HL-60/S4 (cell line): ENCODE results near the gene FBP2.
"Not testable (repeated sequence)": the region's sequence is repeated elsewhere in the genome, so short reads cannot be mapped to it uniquely, and the experiment has no call there.

Source experiments
- in situ Hi-C: fragments of 300-500 bp; cut with MboI; formaldehyde crosslinking; loops from 2 replicates; pipeline ENCODE4 v1.14.3; 2022; ENCODE audit warnings: low sequenced_read_pairs

Gene FBP2

DNA sequence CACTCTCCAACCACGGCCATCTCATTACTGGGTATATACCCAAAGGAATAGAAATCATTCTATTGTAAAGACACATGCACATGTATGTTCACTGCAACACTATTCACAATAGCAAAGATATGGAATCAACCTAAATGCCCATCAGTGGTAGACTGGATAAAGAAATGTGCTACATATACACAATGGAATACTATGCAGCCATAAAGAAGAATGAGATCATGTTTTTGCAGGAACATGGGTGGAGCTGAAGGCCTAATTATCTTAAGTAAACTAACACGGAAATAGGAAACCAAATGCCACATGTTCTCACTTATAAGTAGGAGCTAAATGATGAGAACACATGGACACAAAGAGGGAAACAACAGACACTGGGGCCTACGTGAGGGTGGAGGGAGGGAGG lies 29.3 kb downstream of the FBP2 start:
- in situ Hi-C loops: not testable (repeated sequence)

DNA sequence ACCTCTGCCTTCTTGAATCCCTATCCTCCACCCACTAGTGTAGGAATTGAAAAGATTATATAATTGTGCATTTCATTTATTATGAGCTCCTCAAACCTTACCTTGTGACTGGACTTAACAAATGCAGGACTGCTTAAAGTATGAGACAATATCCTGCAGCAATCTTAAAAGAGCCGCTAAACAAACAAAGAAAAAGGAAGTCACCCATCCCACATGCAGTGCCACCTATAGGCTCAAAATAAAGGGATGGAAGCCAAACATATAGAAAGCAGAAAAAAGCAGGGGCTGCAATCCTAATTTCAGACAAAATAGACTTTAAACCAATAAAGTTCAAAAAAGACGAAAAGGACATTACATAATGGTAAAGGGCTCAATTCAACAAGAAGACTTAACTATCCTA lies 30.1 kb downstream of the FBP2 start:
- in situ Hi-C loops: no loop called here

DNA sequence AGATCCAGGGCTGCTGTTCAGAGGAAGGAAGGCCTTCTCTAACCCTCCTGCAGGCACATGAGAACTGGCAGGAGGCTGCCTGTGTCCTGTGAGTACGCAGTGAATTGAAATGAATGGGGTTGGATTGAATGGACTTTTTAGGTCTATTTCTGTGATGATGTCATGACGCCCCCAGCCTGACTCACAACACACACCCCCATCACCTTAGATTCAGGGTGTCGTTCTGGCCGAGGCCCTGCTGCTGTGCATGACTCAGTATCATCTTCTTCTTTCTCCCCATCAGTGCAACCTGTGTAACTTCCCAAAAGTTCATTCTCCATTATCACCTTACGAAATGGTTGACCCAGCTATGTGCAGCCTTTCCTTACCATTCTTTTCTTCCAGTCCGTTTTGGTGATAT lies 33.4 kb downstream of the FBP2 start:
- in situ Hi-C loops: no loop called here

DNA sequence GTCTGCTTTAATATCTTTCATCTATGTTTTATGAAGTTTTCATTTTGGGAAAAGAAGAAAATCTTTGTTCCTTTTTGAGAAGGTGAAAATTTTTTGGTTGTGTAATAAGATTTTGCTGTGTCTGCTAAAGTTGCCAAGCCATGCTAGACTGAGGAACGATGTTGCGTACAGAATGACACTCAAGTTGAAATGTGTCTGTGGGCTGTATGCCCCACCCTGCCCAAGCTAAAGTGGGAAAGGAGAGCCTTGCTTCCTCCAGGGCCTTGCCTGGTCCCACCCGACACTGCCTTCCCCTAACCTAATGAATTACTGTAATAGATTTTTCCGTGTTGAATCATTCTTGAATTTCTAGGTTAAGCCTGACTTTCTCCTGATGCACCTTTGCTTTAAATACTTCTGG lies 36.2 kb downstream of the FBP2 start:
- in situ Hi-C loops: no loop called here

DNA sequence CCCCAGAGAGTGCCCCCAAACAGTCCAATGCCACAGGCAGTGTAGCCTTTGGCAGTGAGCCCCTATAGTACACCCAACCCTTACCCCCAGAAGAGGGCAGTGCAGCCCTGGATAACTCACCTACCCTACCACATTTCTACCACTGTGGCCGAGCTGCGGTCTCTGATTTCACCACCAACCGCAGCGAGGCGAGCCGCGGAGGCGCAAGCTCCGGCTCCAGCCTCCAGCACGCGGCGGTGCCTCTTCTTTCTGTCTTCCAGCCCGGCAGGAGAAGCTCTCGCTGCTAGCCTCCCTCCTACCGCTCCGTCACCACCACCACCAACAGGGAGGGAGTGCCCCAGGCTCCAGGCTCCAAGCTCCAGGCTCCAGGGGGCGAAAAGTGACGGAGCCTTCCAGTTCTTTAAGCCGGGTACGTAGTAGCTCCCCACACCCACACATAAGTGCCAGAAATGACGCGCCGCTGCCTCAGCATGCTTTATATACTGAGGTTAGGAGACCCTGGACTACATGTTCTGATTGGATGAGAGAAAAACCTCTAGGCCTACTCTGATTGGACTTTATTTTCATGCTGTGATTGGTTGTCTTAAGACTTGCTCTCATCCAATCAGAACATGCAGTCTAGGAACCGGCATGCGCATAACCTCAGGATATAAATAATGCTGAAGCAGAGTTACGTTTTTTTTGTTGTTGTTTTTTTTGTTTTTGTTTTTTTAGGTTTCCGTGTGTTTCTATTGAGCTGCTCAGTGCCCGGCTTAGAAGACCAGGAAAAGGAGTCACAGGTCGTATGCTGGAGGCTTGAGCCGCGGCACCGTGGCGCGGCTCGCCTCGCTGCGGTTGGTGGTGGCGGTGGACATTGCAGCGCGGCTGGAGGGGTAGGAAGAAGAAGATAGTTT lies 38.9 kb downstream of the FBP2 start, which contains the start of gene PCAT7:
PCAT7 (plus strand) TSS at position 645 of the 893 bp plus-strand sequence.
- in situ Hi-C loops: no loop called here

DNA sequence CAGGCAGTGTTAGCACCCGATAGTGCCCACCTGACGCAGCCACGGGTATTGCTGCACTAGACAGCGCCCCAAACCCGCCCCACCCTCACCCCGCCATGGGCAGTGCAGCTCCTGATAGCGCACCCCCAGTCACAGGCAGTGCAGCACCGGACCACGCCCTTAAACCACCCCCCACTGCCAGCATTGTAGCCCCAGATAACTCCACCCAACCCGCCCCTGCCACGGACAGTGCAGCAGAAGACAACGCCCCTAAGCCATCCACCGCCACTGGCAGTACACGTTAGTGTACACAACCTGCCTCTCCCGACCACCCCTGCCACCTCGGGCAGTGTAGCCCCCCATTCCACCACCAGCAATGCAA lies 39.6 kb downstream of the FBP2 start:
- in situ Hi-C loops: no loop called here

DNA sequence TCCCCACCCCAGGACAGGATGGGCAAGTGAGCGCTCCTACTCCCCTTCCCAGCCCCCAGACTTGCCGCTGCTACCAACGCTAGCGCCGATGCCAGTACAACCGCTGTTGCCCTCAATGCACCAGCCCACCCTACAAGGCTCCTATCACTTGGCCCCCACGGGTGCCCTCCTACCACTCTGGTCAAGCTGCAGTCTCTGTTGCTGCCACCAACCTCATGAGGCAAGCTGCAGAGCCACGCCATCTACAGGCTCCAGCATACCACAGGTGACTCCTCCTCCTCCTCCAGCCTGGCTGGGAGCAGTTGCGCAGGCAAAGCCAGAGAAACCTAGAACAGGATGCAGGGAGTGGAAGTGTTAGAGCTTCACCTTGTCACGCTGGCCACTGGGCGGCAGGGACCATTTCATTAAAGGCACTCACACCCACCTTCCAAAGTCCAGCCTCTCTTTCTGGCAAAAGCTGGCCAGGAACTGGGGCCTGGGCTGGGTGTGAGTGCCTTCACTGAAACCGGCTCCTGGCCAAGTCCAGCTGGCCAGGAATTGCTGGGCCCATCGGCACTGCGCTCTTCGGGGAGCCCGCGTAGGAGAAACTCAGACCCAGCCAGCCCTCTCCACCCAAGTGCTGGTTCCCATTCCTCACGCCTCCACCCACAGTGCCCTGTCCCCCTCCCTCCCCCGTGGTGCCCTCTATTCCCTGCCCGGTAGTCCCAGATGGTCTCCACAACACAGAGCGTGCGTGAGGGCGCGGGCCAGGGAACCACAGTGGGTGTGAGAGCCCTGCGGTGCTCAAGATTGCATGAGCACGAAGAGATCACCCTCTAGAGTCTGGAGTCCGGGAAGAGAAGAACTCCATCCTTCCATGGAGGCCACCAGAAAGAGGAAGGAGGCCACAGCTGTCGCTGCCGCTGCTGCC lies 40.3 kb downstream of the FBP2 start:
- in situ Hi-C loops: no loop called here

DNA sequence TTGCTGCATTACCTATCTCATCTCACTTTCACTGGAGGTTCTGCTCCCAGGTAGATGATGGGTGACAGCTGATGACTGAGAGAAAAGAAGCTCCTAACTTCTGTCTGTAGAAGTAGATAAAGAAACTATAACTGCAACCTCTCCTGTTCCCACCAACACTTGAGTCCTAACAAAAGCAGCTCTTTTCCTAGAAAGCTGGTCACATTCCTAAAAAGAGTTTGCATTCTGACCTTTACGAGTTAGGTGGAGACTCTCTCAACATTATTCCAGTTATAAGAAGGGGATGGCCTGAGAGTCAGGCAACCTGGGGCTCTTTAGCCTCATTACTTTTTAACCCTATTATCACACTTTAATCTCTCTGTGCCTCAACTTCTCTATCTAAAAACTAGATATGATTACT lies 47.7 kb downstream of the FBP2 start:
- in situ Hi-C loops: no loop called here

DNA sequence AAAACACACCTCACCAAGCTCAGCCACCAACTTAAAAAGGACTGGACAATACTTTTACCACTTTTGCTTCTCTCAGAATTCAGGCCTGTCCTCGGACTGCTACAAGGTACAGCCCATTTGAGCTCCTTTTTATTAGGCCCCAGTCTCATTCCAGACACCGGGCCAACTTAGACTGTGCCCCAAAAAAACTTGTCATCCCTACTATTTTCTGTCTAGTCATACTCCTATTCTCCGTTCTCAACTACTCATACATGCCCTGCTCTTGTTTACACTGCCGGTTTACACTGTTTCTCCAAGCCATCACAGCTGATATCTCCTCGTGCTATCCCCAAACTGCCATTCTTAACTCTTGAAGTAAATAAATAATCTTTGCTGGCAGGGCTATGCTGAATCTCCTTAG lies 49.3 kb downstream of the FBP2 start:
- in situ Hi-C loops: not testable (repeated sequence)

DNA sequence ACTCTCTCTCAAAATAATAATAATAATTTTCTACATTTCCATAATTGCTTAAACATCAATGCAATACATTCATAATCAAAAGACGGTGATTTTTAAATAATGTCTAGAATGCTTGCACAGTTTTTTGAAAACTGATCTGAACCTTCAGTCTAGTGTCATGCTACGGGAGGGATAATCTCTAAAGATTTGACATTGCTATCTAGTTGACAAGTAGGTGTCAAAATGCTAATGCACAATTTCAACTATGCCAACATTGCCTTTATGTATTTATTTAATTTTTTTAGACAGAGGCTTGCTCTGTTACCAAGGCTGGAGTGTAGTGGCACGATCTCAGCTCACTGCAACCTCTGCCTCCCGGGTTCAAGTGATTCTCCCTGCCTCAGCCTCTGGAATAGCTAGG lies 54.7 kb downstream of the FBP2 start:
- in situ Hi-C loops: no loop called here

DNA sequence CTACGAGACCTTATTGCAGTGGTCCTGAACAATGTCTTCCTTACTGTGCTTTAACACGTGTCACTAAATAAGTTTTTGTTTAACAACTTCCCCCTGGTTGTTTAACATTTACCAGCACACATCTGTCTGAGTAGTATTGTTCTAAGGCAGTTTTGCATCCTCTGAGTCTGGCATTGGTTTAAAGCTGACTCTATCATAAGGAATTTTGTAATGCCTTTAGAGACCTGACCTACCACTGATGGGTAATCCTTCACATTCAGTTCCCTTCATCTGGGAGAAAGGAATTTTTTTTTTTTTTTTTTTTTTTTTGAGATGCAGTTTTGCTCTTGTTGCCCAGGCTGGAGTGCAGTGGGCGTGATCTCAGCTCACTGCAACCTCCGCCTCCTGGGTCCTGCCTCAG lies 58.7 kb downstream of the FBP2 start:
- in situ Hi-C loops: no loop called here

DNA sequence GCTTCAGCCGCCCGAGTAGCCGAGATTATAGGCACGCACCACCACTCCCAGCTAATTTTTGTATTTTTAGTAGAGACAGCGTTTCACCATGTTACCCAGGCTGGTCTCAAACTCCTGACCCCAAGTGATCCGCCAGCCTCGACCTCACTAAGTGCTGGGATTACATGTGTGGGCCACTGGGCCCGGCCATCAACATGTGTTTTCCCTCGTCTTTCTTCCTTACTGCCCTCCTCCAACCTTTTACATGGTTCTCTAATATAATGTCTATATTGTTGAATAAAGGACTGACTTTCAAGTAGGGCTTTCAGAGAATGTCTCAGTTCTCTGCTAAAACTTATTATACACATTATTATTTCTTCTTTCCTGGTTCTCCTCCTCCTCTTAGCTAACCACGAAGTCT lies 60.0 kb downstream of the FBP2 start:
- in situ Hi-C loops: no loop called here

DNA sequence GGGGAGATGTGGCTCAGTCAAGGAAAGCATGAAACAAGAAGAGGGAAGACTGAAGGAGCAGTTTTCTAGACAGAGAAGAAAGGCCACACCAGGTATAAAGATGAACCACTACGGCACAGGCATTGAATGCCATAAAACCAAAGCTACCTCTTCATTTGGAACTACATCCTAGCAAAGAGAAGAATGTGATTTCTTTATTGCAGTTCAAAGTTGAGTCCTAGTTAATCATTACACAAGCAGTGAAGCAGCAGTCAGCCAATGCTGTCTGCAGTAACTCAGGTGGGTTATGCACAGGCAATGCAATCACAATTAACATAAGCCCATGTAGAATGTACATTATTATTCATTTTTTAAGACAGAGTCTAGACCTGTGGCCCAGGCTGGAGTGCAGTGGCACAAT lies 60.5 kb downstream of the FBP2 start:
- in situ Hi-C loops: no loop called here

DNA sequence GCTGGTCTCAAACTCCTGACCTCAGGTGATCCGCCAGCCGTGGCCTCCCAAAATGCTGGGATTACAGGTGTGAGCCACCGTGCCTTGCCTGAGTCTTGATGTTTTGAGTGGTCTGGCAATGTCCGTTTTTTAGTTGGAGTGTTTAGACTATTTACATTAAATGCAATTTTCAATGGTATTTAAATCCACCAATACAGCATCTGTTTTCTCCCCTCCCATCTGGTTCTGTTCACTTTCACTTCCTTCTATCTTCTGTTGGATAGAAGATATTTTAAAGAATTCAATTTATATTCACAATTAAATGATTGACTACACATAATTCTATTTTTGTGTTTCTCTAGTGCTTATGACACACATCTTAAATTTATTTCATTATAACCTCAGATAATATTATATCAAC lies 64.7 kb downstream of the FBP2 start:
- in situ Hi-C loops: no loop called here

DNA sequence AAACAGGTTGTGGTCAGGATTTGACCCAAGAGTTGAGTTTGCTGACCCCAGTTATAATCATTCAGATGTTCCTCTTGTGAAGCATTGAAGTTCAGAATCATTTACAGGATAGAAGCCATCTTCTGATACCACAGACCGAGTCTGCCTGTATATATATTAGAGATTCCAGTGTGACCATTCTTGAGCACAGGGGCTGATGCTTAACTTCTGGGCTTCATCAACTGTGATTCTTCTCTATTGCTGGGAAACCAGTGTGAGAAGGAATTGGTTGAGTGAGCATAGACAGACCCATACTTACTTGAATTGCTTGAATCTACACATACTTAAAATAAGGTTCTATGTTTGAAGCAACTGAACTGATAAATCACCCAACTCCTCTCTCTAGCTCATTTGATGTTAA lies 66.7 kb downstream of the FBP2 start:
- in situ Hi-C loops: no loop called here

DNA sequence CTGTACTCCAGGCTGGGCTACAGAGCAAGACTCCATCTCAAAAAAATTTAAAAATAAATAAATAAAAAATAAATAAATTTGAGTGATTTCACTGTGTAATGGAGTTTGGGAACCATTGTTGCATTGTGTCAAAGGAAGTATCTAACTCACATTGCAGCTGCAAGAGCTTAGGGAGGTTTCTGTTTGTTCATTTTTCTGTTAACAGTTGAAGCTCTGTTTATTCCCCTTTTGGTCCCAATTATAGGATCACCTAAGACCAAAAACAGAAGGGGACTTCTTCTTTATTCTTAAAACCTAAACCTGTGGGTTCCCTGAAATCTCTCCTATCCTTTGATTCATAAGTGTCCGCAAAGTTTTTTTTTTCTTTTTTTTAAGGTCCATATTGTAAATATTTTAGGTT lies 67.4 kb downstream of the FBP2 start:
- in situ Hi-C loops: no loop called here

DNA sequence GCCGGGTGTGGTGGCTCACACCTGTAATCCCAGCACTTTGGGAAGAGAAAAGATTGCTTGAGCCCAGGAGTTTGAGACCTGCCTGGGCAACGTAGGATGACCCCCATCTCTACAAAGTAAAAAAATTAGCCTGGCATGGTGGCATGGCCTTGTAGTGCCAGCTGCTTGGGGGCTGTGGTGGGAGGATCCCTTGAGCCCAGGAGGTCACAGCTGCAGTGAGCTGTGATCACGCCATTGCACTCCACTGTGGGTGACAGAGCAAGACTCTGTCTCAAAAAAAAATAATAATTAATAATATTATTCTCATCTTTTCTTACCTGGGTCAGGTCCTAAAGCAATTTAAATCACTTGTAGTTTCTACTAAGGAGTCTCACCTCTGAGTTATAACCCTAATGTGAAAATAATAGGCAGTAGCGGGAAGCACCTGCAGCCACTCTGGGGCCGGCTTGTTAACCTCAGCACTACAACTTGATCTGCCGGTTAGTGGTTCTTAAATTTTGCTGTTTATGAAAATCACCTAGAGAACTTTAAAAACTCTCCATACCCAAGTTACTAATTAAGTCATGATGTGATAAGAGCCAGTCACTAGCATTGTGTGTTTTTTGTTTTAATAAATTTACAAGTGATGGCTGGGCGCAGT lies 68.1 kb downstream of the FBP2 start:
- in situ Hi-C loops: no loop called here

DNA sequence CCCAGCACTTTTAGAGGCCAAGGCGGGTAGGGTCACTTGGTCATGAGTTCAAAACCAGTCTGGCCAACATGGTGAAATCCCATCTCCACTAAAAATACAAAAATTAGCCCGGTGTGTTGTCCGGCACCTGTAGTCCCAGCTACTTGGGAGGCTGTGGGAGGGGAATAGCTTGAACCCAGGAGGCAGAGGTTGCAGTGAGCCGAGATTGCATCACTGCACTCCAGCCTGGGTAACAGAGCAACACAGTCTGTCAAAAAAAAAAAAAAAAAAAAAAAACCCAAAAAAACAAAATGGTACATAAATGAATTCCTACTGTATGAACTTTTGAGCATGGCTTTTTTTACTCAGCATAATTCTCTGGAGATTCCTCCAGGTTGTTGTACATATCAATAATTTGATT lies 76.4 kb downstream of the FBP2 start:
- in situ Hi-C loops: no loop called here

DNA sequence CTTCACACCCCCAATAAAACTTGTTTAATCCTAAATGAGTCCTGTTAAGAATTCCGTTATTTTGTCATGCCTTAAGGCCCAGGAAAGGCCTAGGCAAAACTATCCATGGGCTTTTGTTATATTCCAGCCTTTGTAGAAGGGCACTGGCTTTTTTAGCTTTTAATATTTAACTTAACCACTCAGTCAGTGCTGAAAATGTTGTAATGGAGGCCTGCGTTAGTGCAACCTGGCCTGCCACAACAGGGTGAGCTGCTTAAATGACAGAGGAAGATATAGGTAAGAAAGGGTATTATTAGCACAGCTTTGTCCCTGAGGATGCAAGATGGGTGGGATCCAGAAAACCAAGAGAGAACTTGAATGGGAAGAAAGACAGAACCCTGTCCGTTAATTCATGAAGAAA lies 78.9 kb downstream of the FBP2 start:
- in situ Hi-C loops: no loop called here

DNA sequence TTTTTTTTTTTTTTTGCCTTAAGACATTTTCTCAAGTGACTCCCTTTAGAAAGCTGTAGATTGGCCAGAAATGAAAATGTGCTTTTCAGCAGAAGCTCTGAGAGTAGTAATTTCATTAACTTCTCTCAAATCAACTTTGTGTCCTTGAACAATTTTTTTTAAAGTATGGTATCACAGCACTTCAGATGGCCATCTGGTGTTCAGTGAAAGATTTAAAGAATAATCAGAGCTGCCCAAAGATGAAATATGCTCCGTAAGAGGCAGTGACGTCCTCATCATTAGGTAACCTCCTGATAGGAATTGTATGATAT lies 81.7 kb downstream of the FBP2 start:
- in situ Hi-C loops: no loop called here

DNA sequence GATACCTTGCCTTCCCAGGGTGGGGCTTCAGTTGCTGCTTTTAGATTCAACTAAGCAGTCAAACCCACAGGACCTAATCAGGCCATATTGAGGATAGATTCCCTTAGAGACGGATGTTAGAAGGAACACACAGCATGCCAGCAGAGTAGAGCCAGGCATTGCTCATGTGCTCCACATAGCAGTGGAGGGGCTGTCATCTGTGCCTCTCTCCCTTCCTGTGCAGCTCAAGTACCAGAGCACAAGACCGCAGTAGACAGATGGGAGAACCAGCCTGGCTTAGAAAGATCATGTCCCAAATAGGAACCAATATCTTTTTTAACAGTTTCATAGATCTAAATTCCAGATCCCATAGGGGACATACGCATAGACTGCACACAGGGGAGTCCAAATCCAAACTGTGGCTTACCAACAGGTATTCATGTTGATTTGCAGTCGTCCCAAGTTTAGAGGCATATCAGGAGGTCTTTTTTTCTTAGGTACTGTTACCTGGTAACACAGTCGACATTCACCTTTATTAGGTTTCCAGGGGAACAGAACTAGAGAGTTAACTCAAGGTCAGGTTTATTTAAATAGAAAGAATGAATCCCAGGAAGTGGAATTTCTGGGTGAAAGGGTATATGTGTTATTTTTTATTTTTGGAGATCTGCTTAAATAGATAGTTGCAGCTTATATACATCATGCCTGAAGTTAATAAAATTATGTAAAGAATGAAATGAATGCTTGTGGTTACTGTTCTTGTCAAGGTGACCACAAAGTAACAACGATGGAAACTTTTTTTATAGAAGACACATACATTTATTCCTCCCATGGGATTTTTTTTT lies 82.3 kb downstream of the FBP2 start:
- in situ Hi-C loops: no loop called here
